CD4-positive, alpha-beta T cell treated with Interferon gamma for 1 hour (primary cell): ENCODE data around the gene RTP2.

Experiments
- DNase-seq: peaks from one replicate; pipeline ENCODE4 v3.0.0-alpha.2; 2020

RTP2 gene

GRCh38 chr3:187738331-187739093, 36.2 kb upstream of the RTP2 start:
- DNase-seq: peak; percentile 70

GRCh38 chr3:187738071-187738330, 35.6 kb upstream of the RTP2 start:
- DNase-seq: no peak

GRCh38 chr3:187737368-187738070, 35.2 kb upstream of the RTP2 start:
- peak; percentile 79 for DNase-seq

- no peak for DNase-seq
These were observed 34.6 kb upstream of the RTP2 start for GRCh38 chr3:187737006-187737367.

GRCh38 chr3:187736418-187736871, 34.1 kb upstream of the RTP2 start:
- peak; percentile 42 for DNase-seq

GRCh38 chr3:187735837-187736236, 33.5 kb upstream of the RTP2 start:
- no peak for DNase-seq

- no peak for DNase-seq
These were observed 33.0 kb upstream of the RTP2 start for GRCh38 chr3:187735383-187735782.

GRCh38 chr3:187734841-187735240, 32.5 kb upstream of the RTP2 start:
- DNase-seq: no peak

GRCh38 chr3:187733371-187733770, 31.0 kb upstream of the RTP2 start:
- DNase-seq: no peak

GRCh38 chr3:187729598-187729997, 27.2 kb upstream of the RTP2 start:
- DNase-seq: no peak

GRCh38 chr3:187728940-187729583, 26.7 kb upstream of the RTP2 start:
- DNase-seq: no peak

- DNase-seq: no peak
These were observed 25.9 kb upstream of the RTP2 start for GRCh38 chr3:187728248-187728647.

- DNase-seq: no peak
These were observed 24.2 kb upstream of the RTP2 start for GRCh38 chr3:187726564-187726963.

- DNase-seq: no peak
These were observed 23.5 kb upstream of the RTP2 start for GRCh38 chr3:187725653-187726370.

GRCh38 chr3:187725224-187725623, 22.9 kb upstream of the RTP2 start:
- no peak for DNase-seq

GRCh38 chr3:187722206-187722612, 19.9 kb upstream of the RTP2 start:
- DNase-seq: no peak

- no peak for DNase-seq
These were observed 18.7 kb upstream of the RTP2 start for GRCh38 chr3:187721055-187721454.

GRCh38 chr3:187720337-187720670, 17.9 kb upstream of the RTP2 start:
- no peak for DNase-seq

- DNase-seq: no peak
These were observed 17.4 kb upstream of the RTP2 start for GRCh38 chr3:187719628-187720336.

- DNase-seq: no peak
These were observed 16.4 kb upstream of the RTP2 start for GRCh38 chr3:187718802-187719201.

GRCh38 chr3:187717572-187717971, 15.2 kb upstream of the RTP2 start:
- DNase-seq: no peak

- DNase-seq: peak; percentile 60
These were observed 12.1 kb upstream of the RTP2 start for GRCh38 chr3:187714404-187714979.

- DNase-seq: no peak
These were observed 11.1 kb upstream of the RTP2 start for GRCh38 chr3:187713504-187713903.
